HG02884 (cell line): ENCODE data around the gene MT1X.
"Not testable (repeated sequence)": the region's sequence is repeated elsewhere in the genome, so short reads cannot be mapped to it uniquely, and the experiment has no call there.

Source experiments
- ATAC-seq: cut with Tn5 transposase; IDR thresholded peaks from one replicate; pipeline ENCODE4 v1.9.1; 2021; ENCODE audit warnings: mild to moderate bottlenecking, moderate library complexity; ENCODE audit not compliant: unreplicated experiment

MT1X gene

DNA sequence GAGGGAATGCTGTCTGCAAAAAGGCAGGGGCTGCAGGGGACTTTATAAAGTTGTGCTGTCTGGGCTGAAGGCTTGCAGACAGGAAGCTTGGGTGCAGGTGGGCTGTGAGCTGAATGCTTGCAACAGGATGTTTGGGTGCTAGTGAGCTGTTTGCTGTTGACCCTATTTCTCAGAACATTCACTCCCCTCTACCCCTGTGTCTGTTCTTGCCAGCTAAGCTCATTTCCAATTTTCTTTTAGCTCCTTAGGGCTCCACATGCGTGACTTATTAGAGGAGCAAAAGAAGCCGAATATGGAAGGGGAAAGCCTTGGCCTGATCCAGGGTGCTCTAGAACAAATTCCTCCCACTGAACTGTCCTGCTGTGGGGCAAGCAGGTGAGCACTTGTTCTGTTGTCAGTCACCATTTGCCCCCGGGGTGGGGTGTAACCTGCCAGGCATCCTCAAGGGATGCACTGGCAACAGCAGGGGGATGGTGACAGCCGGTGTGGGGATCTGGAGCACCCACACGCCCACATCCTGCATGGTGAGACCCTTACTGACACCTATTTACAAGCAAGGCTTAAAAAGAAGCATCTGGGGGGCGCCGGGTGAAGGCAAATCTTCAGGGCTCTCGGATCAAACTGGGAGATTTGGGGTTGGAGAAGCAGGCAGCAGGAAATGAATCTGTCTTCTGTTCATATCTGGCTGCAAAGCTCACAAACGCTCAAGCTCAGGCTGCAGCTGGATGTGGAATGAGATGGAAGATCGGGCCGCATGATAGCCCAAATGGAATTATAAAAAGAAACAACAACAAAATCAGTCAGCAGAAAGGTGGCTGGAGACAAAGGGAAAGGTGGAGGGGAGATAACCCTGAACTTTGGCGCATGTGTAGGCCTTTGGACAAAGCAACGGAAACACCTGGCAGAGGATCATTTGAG is 26.5 kb downstream of the MT1X start:
- ATAC-seq = no peak

DNA sequence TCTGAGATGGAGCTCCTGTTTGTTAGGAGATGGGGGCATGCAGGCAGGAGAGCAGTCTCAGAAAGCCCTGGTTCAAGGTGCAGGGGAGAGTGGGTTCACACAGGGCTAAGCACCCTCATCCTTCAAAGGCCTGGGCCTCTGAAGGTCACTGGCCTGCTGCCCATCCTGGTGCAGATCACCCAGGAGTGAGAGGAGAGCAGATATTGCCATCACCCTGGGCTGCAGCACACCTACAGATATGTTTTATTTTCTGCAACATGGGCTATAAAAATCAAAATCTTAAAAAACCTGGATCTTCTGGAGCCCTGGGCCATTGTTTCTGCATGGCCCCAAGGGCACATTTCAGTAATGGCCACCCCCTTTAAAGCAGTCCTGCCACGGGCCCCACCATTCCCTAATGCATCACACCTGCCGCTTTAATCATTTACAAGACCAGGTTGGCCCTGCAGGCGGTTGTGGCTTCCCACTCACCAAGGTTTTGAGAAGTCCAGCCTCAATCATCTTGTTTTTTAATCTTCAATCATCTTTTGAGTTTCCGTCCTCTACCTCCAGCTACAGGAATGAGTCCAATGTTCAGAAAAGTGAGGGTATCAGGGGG is 27.3 kb downstream of the MT1X start:
- no peak for ATAC-seq

DNA sequence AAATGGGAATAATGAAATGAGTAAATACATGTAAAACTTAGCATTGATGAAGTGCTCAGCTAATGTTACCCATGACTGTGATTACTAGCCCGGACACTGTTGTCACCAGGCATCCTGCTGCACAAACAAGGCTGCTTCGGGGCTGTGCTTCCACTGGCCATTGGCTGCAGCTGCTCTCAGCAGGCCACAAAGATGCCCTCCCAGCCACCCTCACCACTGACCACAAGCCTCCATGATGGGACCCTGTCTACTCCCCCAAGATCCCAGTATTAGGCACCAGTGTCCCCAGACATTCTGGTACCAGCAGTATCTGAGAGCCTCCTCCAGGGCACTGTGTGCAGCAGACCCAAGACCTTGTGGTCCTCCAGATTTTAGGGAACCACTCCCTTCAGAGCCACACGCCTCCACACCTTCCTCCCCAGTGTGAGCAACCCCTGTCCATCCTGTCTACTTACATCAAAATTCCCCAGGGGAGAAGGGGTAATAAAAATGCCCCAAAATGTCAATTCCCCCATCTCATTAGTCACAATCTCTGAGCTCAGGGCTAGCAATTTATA is 28.0 kb downstream of the MT1X start:
- ATAC-seq = no peak

DNA sequence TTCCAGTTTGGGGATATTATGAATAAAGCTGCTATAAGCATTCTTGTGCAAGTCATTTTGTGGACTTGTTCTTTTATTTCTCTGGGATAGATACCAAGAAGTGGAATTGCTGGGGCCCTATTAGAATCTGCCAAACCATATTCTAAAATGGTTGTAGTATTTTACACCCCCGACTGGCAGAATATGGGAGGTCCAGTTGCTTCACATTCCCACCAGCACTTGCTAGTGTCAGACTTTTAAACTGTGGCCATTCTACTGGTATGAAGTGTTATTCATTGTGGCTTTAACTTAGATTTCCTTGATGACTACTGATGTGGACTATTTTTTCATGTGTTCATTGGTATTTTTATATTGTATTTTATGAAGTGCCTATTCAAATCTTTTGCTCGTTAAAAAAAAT is 29.6 kb downstream of the MT1X start:
- ATAC-seq = no peak

DNA sequence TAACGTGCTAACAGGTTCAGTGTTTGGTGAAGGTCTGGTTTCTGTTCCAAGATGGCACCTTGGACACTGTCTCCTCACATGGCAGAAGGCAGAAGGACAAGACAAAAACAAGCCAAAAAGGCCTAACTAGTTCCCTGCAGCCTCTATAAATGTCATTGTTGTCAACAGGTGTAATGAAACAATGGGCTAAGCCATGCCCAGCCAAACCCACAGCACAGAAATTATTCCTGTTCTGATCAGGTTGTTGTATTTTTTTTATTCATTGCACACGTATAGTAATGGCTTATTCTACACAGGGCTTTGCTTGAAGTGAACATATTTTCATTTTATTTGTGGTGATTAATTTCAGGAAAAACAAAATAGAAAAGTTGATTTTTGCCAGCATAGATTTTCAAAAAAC is 31.5 kb downstream of the MT1X start:
- no peak for ATAC-seq

DNA sequence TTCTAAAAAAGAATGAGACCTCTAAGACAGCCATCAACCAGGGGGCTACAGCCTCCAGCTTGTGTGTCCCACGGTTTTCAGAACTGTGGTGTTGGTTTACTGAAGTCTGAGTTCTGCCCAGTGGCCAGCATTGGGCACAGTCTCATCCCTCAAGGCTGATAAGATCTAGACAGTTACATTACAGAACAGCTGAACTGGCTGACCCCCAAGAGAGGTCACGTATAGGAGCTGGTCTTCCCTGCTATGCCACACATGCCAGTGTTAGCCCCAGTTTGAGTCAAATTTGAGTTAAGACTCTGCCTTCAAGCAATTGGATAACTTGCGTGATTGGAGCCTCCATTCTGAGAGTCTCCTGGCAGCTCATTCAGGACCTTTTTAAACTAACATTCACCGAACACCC is 32.9 kb downstream of the MT1X start:
- ATAC-seq = no peak

DNA sequence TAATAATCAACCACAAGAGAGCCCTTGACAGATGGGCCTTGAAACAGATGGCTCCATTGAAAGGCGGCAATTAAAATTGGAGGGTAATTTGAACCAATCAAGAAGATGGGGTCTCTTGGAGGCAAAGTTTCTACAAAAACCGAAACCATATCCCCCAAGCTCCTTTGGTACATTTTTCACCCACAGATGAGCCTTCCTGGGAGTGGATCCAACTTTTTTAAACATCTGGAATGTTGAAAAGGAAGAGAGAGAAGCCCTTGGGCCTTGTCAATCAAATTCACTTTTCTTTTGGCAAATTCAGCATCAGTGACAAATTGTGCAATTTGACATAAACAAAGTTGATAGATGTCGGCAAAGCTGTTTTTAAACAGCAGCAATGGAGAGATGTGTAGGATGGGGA is 34.5 kb downstream of the MT1X start:
- no peak for ATAC-seq

DNA sequence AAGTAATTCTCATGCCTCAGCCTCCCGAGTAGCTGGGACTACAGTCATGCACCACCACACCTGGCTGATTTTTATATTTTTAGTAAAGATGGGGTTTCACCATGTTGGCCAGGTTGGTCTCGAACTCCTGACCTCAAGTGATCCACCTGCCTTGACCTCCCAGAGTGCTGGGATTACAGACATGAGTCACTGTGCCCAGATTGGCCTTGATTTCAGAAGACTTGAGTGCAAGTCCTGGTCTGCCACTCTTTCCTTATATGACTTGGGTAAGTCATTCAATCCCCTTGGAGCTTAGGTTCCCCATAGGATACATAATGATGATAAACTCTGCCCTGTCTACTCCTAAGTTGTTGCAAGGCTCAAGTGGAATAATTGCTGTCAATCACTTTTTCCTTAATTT is 35.3 kb downstream of the MT1X start:
- ATAC-seq = not testable (repeated sequence)

DNA sequence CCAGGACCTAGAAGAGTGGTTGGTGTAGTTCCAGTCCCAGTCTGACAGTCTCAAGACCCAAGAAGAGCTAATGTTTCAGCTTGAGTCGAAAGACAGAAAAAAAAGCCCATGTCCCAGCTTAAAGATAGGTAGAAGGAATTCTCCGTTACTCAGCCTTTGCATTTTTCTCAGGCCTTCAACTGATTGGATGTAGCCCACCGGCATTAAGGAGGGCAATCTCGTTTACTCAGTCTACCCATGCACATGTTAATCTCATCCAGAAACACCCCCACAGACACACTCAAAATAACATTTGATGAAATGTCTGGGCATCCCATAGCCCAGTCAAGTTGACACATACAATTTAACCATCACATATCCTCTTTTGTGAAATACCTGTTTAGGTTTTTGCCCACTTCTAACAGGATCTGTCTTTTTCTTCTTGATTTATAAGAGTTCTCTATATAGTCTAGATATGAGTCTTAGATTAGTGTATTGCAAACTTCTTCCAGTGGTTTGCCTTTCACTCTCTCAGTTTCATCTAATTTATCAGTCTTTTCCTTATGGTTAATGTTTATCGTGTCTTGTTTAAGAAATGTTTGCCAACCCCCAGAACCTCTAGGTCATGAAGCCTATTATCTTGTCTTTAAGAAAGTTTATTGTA is 40.1 kb downstream of the MT1X start:
- ATAC-seq = no peak

DNA sequence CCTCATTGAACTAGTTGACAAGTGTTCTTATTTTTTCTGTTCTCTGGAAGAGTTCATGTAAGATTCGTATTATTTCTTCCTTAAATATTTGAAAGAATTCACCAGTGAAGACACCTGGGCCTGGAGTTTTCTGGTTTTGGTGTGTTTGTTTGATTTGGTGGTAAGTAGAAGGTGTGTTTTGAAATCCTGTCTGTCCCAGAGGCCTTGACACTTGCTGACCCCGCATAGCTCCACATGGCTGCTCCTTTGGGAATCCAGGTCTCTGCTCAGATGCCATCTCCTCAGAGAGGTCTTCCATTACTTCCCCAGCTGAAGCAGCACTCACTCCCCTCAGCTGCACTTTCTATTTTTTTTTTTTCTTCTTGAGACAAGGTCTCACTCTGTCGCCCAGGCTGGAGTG is 41.9 kb downstream of the MT1X start:
- ATAC-seq = no peak

DNA sequence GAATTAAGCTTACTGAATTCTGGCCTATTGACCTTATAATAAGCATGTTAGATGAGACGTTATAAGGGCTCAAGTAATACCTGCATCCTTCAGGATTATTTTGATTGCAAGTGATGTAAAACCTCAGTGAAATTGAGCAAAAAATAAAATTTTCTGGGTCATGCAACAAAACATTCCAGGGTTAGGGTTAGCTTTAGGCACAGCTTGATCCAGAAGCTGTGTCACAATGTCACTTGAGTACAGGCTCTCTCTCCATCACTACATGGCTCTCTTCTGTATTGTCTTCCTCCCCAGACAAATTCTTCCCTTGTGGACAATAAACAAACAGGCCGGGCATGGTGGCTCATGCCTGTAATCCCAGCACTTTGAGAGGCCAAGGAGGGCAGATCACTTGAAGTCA is 44.0 kb downstream of the MT1X start:
- ATAC-seq = no peak

DNA sequence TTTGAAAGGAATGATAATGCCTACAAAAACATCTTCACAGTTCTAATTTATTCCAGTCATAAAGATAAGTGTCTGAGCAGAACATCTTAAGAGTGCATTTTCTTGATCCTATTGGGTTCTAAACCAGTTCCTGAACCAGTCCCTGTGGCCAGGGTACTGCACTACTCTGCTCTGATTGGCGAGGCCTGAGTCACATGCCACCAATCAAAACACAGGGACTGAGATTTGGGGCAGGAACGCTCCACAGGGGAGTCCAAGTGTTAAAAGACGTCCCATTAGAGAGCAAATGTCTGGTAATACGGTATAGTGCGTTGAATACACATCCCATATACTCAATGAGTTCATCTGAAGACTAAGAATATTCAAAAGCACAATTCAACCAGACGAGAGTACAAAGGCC is 44.7 kb downstream of the MT1X start:
- ATAC-seq = no peak

DNA sequence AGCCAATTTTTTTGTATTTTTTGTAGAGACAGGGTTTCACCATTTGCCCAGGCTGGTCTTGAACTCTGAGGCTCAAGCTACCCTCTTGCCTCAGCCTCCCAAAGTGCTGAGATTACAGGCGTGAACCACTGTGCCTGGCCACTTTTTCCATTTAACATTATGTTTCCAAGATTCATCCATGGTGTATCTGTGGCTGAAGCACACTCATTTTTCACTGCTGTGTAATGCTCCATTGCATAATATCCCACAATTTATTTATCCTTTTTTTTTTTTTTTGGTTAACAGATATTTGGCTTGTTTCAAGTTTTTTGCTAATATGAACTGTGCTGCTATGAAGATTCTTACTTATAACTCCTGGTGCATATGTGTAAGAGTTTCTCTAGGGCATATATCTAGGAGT is 45.8 kb downstream of the MT1X start:
- ATAC-seq = no peak

DNA sequence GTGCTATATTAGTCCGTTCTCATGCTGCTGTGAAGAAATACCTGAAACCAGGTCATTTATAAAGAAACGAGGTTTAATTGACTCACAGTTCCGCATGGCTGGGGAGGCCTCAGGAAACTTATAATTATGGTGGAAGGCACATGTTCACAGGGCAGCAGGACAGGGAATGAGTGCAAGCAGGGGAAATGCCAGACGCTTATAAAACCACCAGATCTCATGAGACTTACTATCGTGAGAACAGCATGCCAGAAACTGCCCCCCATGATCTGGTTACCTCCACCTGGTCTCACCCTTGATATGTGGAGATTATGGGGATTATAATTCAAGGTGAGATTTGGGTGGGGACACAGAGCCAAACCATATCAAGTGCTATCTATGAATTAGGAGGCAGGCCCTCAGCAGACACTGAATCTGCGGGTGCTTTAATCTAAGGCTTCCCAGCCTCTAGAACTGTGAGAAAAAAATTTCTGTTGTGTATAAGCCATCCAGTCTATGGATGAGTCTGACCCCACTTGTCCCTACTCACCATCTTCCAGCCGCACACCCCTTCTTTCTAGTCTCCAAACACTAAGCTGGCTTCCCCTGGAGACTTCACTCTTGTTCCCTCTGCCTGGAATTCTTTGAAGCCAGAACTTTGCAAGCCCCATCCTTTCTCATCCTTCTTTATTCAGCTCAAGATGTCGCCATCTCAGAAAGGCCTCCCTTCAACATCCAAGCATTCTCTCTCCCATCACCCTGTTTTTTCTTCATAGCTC is 46.9 kb downstream of the MT1X start:
- ATAC-seq = no peak

DNA sequence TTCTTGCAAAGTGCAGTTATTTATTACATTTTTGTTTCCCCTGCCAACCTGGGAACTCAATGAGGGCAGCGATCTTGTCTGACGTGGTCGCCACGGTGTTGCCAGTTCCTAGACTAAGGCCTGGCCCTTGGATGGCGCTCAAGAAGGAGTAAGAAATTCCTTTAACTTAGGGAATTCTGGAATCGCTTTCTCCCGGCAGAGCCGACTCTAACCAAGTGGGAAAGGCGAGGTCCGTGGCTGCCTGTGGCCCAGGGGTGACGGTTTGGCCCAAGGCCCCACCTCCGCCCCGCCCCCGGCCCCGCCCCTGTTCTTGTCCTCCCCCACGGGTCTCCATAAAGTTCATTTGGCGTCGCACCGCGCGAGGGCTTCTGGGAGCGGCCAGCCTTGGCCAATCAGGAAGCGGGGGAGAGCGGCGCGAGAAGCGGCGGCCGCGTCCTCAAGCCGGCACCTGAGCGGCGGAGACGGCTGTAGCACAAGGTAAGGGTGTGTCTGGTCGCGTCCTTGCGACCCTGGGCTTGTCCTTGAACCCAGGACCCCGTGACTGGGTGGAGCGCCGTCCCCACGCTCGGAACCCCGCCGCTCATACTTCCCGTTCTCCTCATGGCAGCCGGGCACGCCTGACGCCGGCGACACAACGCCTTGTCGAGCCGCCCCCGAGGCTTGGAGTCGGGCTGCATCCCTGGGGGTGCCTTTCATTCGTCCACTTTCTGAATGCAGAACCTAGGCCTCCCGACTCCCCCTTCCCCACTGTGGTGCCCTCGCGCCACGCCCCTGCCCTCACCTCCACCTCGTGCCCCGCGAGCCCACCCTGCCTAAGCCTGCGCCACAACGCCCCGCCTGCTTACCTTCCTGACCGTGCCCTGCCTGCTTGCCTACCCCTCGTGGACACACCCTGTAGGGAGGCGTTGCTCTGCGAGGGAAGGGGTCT is 47.7 kb downstream of the MT1X start, which contains the start of gene NUP93:
Gene NUP93 (plus strand): TSS at position 395 of the 928 bp plus-strand sequence. CDS start 18,119 bp downstream, outside the sequence.
- peak; percentile 76 for ATAC-seq

DNA sequence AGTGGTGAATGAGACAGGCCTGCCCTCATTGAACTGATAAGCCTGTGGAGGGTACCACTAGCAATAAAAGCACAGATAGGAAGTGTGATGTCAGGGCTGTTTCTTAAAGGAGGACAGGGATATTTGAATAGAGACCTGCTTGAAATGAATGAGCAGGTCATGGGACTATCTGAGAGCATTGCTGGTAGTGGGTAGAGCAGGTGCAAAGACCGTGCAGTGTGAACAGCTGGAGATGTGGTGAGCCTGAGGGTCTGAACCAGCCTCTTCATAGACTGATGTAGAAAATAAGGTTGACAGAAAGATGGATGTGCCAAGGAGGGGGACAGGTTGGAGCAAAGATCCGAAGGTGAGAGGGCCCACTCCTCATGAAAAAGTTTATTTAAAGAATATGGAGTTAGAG is 50.1 kb downstream of the MT1X start:
- peak; percentile 53 for ATAC-seq

DNA sequence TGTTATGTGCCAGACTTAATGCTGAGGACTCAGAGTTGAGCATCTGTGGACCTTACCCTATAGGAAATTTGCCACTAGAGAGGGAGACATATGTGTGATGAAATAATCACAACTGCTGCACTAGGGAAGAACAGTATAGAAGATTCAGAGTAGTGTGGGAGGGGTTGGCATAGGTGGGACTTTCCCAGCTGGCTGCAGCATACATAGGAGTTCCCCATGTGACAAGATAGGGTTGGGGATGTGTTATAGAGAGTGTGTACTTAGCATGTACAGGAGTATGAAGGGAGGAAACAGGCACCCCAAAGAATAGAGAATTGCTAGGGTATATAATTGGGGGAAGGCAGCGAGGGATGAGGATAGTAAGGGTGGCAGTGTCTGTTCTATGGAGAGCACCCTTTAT is 50.6 kb downstream of the MT1X start:
- peak; percentile 45 for ATAC-seq
